HTERT RPE-1 (cell line): ENCODE results near the gene MAMDC2.
"Not testable (repeated sequence)": the region's sequence is repeated elsewhere in the genome, so short reads cannot be mapped to it uniquely, and the experiment has no call there.

Source experiments
- in situ Hi-C: fragments of 300-500 bp; cut with MboI; formaldehyde crosslinking; loops from 4 replicates; pipeline ENCODE4 v1.14.3; 2020; ENCODE audit warnings: low sequenced_read_pairs

MAMDC2 gene

DNA sequence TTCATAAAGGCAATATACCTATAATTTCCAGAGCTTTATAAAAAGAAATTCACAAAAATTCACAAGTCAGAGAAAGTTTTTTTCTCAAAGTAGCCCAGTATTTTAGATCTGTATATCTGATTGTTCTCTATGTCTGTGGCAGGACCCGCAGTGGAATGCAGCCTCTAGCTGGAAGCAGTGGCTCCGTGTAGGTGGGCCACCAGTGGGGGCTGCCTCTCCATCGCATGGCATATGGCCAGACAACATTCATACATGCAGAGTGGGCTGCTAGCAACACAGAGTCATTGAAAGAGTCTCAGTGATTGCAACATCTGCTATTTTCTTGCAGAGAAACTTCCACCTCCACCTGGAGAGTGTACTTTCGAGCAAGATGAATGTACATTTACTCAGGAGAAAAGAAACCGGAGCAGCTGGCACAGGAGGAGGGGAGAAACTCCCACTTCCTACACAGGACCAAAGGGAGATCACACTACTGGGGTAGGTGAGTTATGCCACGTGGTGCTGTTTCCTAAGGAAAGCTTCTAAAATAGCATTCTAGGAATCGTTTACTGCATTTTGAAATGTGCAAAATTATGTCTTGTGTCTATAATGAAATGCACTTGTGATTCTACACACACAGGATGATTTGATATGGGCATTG, 126.6 kb downstream of the MAMDC2 start:
- in situ Hi-C loops: no loop called here

- in situ Hi-C loops: no loop called here
These were observed 128.9 kb downstream of the MAMDC2 start for GRCh38 chr9:70172532-70172931.

DNA sequence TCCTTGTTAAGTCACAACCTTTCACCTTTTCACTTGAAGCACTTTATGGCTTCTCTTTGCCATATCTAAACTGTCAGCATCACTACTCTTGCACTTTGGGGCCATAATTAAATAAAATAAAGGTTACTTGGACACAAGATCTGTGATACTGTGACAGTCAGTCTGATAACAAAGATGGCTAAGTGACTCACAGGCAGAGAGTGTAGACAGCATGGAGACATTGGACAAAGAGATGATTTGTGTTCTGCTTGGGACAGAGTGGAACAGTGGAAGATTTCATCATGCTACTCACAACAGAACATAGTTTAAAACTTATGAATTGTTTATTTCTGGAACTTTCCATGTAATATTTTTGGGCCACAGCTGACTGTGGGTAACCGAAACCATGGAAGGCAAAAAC, 133.5 kb downstream of the MAMDC2 start:
- in situ Hi-C loops: no loop called here

GRCh38 chr9:70192707-70193106, 149.1 kb downstream of the MAMDC2 start:
- in situ Hi-C loops: no loop called here

DNA sequence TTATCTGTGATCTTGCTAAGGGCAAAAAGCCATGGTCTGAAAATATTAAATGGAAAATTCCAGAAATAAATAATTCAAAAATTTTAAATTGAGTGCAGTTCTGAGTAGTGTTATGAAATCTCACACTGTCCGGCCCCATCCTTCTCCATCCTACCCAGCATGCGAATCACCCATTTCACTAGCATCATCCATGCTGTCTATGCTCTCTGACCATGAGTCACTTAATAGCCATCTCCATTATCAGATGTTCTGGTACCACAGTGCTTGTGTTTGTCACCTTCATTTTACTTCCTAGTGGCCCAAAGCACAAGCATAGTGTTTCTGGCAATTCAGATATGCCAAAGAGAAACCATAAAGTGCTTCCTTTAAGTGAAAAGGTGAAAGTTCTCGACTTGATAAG, 151.8 kb downstream of the MAMDC2 start:
- in situ Hi-C loops: no loop called here

GRCh38 chr9:70197216-70198044, 153.8 kb downstream of the MAMDC2 start:
- in situ Hi-C loops: no loop called here

DNA sequence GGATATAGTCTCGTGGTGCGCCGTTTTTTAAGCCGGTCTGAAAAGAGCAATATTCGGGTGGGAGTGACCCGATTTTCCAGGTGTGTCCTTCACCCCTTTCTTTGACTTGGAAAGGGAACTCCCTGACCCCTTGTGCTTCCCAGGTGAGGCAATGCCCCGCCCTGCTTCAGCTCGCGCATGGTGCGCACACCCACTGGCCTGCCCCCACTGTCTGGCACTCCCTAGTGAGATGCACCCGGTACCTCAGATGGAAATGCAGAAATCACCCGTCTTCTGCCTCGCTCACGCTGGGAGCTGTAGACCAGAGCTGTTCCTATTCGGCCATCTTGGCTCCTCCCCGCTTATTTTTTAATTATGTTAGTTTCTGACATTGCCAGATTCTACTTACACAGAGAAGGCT, 161.1 kb downstream of the MAMDC2 start:
- in situ Hi-C loops: not testable (repeated sequence)

DNA sequence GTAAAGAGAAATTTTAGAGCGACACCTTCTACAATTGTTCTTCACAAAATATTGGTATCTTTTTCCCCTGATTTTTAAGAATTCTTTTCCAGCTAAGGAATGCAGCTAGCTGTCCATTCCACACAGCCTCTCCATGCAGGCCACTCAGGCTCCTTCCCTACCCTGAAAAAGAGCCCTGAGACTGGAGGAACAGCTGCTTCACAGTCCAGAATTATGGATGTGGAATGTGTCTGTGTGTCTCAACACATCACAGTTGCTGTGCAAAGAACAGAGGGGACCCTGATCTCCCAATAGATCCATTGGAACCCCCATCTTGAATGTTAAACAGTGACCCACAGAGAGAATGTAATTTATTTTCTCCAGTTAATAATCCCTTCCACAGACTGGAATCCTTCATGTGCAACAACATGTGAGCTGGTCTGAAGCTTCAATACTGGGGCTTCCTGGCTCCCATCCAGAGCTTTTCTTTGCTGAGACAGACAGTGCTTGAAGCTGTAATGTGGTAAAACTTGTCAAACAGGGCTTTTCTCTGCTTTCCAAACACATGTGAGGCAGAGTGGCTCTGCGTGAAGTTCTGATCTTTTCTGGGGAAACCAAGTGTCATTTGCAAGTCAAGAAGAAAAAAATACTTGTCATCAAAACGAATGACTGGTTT, 161.8 kb downstream of the MAMDC2 start:
- in situ Hi-C loops: no loop called here

GRCh38 chr9:70217029-70217428, 173.4 kb downstream of the MAMDC2 start:
- in situ Hi-C loops: no loop called here

DNA sequence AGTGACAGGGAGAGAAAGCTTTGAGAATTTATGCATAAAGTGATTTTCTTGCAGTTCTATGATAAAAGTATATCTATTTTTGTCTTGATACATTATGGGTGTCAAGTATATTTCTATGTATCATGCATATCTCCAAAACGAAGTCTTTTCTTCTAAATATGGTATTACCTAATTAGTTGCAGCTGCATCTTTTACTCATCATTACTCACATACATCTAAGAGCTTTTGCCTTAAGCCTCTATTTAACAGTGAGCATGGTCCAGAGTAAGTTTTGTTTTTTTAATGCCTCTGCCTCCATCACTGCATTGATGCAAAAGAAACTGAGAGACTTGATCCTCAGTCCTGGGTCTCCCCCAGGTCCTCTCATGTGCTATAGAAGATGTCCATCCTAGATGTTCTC, 175.1 kb downstream of the MAMDC2 start:
- in situ Hi-C loops: no loop called here

DNA sequence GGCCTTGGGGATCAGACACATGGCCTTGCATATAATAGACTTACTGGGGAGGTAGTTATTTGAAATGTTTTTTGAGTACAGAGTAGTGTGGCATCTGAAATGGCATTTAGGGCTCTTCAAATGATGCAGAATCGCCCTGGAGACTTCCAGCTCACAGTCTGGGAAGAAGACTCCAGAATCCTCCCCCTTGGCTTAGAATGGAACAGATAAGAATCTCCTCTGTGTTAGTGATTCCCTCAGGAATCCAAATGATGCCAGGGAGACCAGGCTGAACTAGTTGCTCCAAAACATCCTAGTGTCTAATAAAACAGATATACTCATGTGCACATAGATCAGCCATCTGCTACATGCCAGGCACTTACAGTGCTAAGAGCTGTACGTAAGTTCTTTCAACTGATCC, 176.6 kb downstream of the MAMDC2 start:
- in situ Hi-C loops: no loop called here

- in situ Hi-C loops: no loop called here
These were observed 178.7 kb downstream of the MAMDC2 start for GRCh38 chr9:70222354-70222753.

- in situ Hi-C loops: no loop called here
These were observed 184.5 kb downstream of the MAMDC2 start for GRCh38 chr9:70228118-70228517.

GRCh38 chr9:70228611-70229010, 185.0 kb downstream of the MAMDC2 start:
- in situ Hi-C loops: no loop called here

DNA sequence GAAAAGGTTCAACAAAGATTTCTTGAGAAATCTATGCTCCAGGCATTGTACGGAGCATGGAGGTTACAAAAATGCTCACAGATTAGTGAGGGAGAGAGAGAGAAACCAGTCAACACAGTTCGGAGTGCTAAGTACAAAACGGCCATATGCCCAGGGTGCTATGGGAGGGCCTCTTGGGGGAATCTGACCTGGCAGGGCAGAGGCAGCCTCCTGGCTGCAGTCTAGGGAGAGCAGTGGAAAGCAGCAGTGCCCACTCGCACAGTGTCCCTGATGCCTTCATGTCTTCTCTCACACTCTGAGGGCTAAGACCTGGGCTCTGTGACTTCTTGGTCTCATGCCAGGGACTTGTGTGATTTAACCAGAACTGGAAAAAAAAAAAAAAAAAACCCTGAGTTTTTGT, 185.4 kb downstream of the MAMDC2 start:
- in situ Hi-C loops: no loop called here

DNA sequence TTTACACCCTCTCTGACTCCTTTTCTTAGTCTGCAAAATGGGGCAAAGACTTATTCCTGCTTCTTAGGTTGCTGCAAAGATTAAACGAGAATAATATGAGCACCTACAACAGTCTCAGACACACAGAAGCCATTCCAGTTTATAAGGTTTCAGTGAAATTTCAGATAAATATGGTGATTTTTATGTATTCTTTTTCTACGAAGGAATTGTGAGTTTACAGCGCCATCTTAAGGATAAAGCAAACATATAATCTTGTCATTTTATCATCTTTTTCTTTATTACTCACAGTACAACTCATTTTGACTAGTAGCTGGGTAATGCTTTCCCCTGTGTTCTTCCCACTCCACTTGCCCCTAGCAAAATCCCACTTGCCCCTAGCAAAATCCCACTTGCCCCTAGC, 185.9 kb downstream of the MAMDC2 start:
- in situ Hi-C loops: no loop called here

- in situ Hi-C loops: no loop called here
These were observed 188.8 kb downstream of the MAMDC2 start for GRCh38 chr9:70232476-70232875.

- in situ Hi-C loops: not testable (repeated sequence)
These were observed 190.6 kb downstream of the MAMDC2 start for GRCh38 chr9:70234208-70234607.

- in situ Hi-C loops: not testable (repeated sequence)
These were observed 202.3 kb downstream of the MAMDC2 start for GRCh38 chr9:70245952-70246351.

DNA sequence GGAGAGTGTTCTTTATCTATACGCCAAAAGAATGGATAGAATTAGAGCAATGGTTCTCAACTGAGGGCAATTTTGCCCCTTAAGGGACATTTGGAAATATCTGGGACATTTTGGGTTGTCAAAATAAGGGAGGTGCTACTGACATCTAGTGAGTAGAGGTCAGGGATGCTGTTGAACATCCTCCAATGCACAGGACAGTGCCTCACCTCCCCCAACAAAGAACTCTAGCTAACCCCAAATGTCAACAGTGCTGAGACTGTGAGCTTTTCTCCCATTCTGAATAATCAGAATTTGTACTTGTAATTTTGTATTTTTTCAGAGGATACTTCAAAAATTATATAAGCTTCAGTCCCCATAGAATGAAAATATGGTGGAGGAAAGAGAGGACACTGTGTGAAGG, 206.6 kb downstream of the MAMDC2 start:
- in situ Hi-C loops: no loop called here

GRCh38 chr9:70255486-70255885, 211.8 kb downstream of the MAMDC2 start:
- in situ Hi-C loops: no loop called here

DNA sequence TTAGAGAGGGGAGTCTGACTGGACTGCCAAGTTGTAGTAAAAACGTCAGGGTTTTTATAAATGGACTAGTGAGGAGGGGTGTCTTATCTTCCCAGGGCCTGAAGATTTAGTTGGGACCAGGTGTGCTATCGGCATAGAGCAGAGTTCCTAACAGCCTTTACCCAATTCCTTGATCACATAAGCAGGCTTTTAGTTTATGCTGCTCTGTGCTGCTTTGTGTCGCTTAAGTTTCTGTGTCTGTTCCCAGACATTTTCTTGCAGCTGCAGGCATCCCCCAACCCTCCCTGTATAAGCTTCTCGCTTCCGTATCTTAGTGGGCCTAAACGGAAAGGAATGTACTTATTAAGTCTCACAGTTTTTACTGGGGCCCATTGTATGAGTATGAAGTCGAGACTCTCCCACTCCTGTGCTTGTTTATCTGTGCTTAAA, 212.5 kb downstream of the MAMDC2 start:
- in situ Hi-C loops: no loop called here
